WTC11 (cell line): ENCODE measurements around the gene KAZN. TPM values are rescaled to one million over a fixed set of nuclear protein-coding genes. Genes with fewer than 3 reads are reported as not detected.

Source experiments
- ATAC-seq: fragments of 200-7000 bp; cut with Tn5 transposase; 2 replicates; pipeline ENCODE4 v1.10.0; 2021; ENCODE audit warnings: mild to moderate bottlenecking, moderate library complexity
- CTCF ChIA-PET: fragments of 300-600 bp; sonication (Branson Sonifier 250); formaldehyde crosslinking; loops from one replicate; lab custom pipeline; 2021; ENCODE audit warnings: antibody characterized with exemption; lab: Charles Lee
- POLR2A ChIA-PET: fragments of 350-600 bp; sonication (Branson Sonifier 250); formaldehyde crosslinking; loops from one replicate; lab custom pipeline; 2021; ENCODE audit warnings: antibody characterized with exemption; lab: Charles Lee
- DNase-seq: peaks from one replicate; pipeline ENCODE4 v3.0.0; 2021; ENCODE audit warnings: low spot score
- H3K27ac Mint-ChIP-seq: 2 replicates; pipeline ENCODE4 v1.8.0; 2021; ENCODE audit warnings: mixed read lengths
- H3K27me3 Mint-ChIP-seq: 2 replicates; pipeline ENCODE4 v1.8.0; 2021; ENCODE audit warnings: low read depth, mild to moderate bottlenecking, moderate library complexity, mixed read lengths
- H3K36me3 Mint-ChIP-seq: 2 replicates; pipeline ENCODE4 v1.8.0; 2021; ENCODE audit warnings: mixed read lengths
- H3K4me1 Mint-ChIP-seq: 2 replicates; pipeline ENCODE4 v1.8.0; 2022; ENCODE audit warnings: mixed read lengths
- H3K4me3 Mint-ChIP-seq: 2 replicates; pipeline ENCODE4 v1.8.0; 2021; ENCODE audit warnings: mild to moderate bottlenecking, moderate library complexity, mixed read lengths
- H3K9me3 Mint-ChIP-seq: 2 replicates; pipeline ENCODE4 v1.8.0; 2021; ENCODE audit warnings: mixed read lengths
- AR ChIP-seq: fragments of 250-450 bp; sonication (Bioruptor Pico); IDR thresholded peaks from 2 replicates; pipeline ENCODE4 v1.9.0; 2021; ENCODE audit warnings: mild to moderate bottlenecking
- ATF2 ChIP-seq: sonication (generic); formaldehyde crosslinking; IDR thresholded peaks from 2 replicates; pipeline ENCODE4 v1.8.1; 2022; ENCODE audit warnings: low read depth, missing genetic modification reagents, borderline replicate concordance
- ATF6 ChIP-seq: sonication (generic); formaldehyde crosslinking; IDR thresholded peaks from 2 replicates; pipeline ENCODE4 v1.8.1; 2023; ENCODE audit warnings: mild to moderate bottlenecking, missing genetic modification reagents
- ESRRA ChIP-seq: sonication (generic); formaldehyde crosslinking; IDR thresholded peaks from 2 replicates; pipeline ENCODE4 v1.8.1; 2022; ENCODE audit warnings: mild to moderate bottlenecking, missing genetic modification reagents, borderline replicate concordance
- FOXK1 ChIP-seq: sonication (generic); formaldehyde crosslinking; IDR thresholded peaks from 2 replicates; pipeline ENCODE4 v1.8.0; 2022; ENCODE audit warnings: mild to moderate bottlenecking, moderate library complexity, missing genetic modification reagents
- MAX ChIP-seq: sonication (generic); formaldehyde crosslinking; IDR thresholded peaks from 2 replicates; pipeline ENCODE4 v1.8.0; 2022; ENCODE audit warnings: mild to moderate bottlenecking, missing genetic modification reagents
- MYBL2 ChIP-seq: sonication (generic); formaldehyde crosslinking; IDR thresholded peaks from 2 replicates; pipeline ENCODE4 v1.8.1; 2023; ENCODE audit warnings: mild to moderate bottlenecking, moderate library complexity, missing genetic modification reagents
- NFATC4 ChIP-seq: fragments of 250-450 bp; sonication (Bioruptor Pico); IDR thresholded peaks from 2 replicates; pipeline ENCODE4 v1.9.0; 2021; ENCODE audit warnings: mild to moderate bottlenecking
- NFE2L1 ChIP-seq: sonication (generic); formaldehyde crosslinking; IDR thresholded peaks from 2 replicates; pipeline ENCODE4 v1.8.1; 2023; ENCODE audit warnings: missing genetic modification reagents
- NR1H2 ChIP-seq: sonication (generic); formaldehyde crosslinking; IDR thresholded peaks from 2 replicates; pipeline ENCODE4 v1.9.0; 2021; ENCODE audit warnings: mild to moderate bottlenecking, moderate library complexity, missing genetic modification reagents
- NR2C2 ChIP-seq: sonication (generic); formaldehyde crosslinking; IDR thresholded peaks from 2 replicates; pipeline ENCODE4 v1.8.0; 2022; ENCODE audit warnings: mild to moderate bottlenecking, missing genetic modification reagents
- PRDM15 ChIP-seq: sonication (generic); formaldehyde crosslinking; IDR thresholded peaks from 2 replicates; pipeline ENCODE4 v1.8.0; 2022; ENCODE audit warnings: missing genetic modification reagents
- SOX15 ChIP-seq: fragments of 250-450 bp; sonication (Bioruptor Pico); IDR thresholded peaks from 2 replicates; pipeline ENCODE4 v1.9.0; 2021; ENCODE audit warnings: mild to moderate bottlenecking
- ZNF317 ChIP-seq: sonication (generic); formaldehyde crosslinking; IDR thresholded peaks from 2 replicates; pipeline ENCODE4 v1.8.1; 2023; ENCODE audit warnings: low read depth, mild to moderate bottlenecking, moderate library complexity, missing genetic modification reagents, borderline replicate concordance
- ZNF671 ChIP-seq: fragments of 250-450 bp; sonication (Bioruptor Pico); IDR thresholded peaks from 2 replicates; pipeline ENCODE4 v1.8.0; 2021; ENCODE audit warnings: mild to moderate bottlenecking
- ZSCAN18 ChIP-seq: fragments of 250-450 bp; sonication (Bioruptor Pico); IDR thresholded peaks from 2 replicates; pipeline ENCODE4 v2.1.2; 2022; ENCODE audit warnings: mild to moderate bottlenecking, moderate library complexity
- total RNA-seq: library from RNA; stranded (reverse); gene quantifications from 3 replicates; pipeline ENCODE4 v1.2.3, GENCODE V29; 2021

The KAZN gene
- total RNA-seq, 1 experiment from 2014 or later: 19.9 TPM

- CTCF ChIA-PET: no interaction called here
Observed at GRCh38 chr1:14629363-14630014, 31.0 kb downstream of the KAZN start.

GRCh38 chr1:14630986-14631385 is 32.5 kb downstream of the KAZN start:
- Mint-ChIP-seq H3K4me1 (peaks cover 26% of the 10 kb centered on the region), H3K27me3 (no peaks in the 10 kb centered on the region; the same call in 1 of the 2 replicates), H3K27ac (no peak overlapping the region), H3K36me3 (no peaks in the 10 kb centered on the region), H3K4me3 (no peak overlapping the region), H3K9me3 (no peaks in the 10 kb centered on the region)
- ChIA-PET CTCF (no interaction called here), POLR2A (no interaction called here)
- ATAC-seq: no peak
- TF ChIP-seq PRDM15 (CRISPR knock-in tag) (no peak), ATF6 (CRISPR knock-in tag) (no peak), SOX15 (CRISPR knock-in tag) (no peak), NFATC4 (CRISPR knock-in tag) (no peak), AR (CRISPR knock-in tag) (no peak)
- no peak for DNase-seq

More at GRCh38 chr1:14629363-14630014, 31.0 kb downstream of the KAZN start:
- DNase-seq (no peak), ATAC-seq (no peak)
- TF ChIP-seq MAX (CRISPR knock-in tag) (no peak), ZNF317 (CRISPR knock-in tag) (no peak), NR1H2 (no peak), ZSCAN18 (no peak), ZNF671 (CRISPR knock-in tag) (no peak), ATF2 (CRISPR knock-in tag) (no peak), FOXK1 (no peak), NR2C2 (no peak), NFE2L1 (CRISPR knock-in tag) (no peak), MYBL2 (CRISPR knock-in tag) (no peak), ESRRA (CRISPR knock-in tag) (no peak)
- no peak overlapping the region for H3K27ac Mint-ChIP-seq
- no peaks in the 10 kb centered on the region for H3K36me3 Mint-ChIP-seq
- POLR2A ChIA-PET: no interaction called here
- no peaks in the 10 kb centered on the region for H3K9me3 Mint-ChIP-seq
- no peaks in the 10 kb centered on the region; the same call in 1 of the 2 replicates for H3K27me3 Mint-ChIP-seq
- peaks cover 41% of the 10 kb centered on the region for H3K4me1 Mint-ChIP-seq
- H3K4me3 Mint-ChIP-seq: no peak overlapping the region
